ENCODE measurements around the gene VWF.

The VWF gene

GRCh38 chr12:6072302-6072752, 52.1 kb downstream of the VWF start:
- H3K4me3 ChIP-seq (ENCODE audit: low read length): no peak overlapping the region
- peak; percentile 93 for DNase-seq (ENCODE audit: low read depth)
- TF ChIP-seq CTCF (IDR thresholded peaks at IDR 0.05; ENCODE audit: insufficient read depth, low read depth, low read length, missing control alignments): peak; percentile 55

- DNase-seq (ENCODE audit: low read depth): no peak
- TF ChIP-seq CTCF (IDR thresholded peaks at IDR 0.05; ENCODE audit: insufficient read depth, low read depth, low read length, missing control alignments): no peak
- no peak overlapping the region for H3K4me3 ChIP-seq (ENCODE audit: low read length)
Observed at GRCh38 chr12:6071589-6071988, 52.9 kb downstream of the VWF start.

- DNase-seq (ENCODE audit: low read depth): peak; percentile 84
- H3K4me3 ChIP-seq (ENCODE audit: low read length): no peak overlapping the region
- no peak for TF ChIP-seq CTCF (IDR thresholded peaks at IDR 0.05; ENCODE audit: insufficient read depth, low read depth, low read length, missing control alignments)
Observed at GRCh38 chr12:6070472-6071257, 53.8 kb downstream of the VWF start.

- no peak overlapping the region for H3K4me3 ChIP-seq (ENCODE audit: low read length)
- TF ChIP-seq CTCF (IDR thresholded peaks at IDR 0.05; ENCODE audit: insufficient read depth, low read depth, low read length, missing control alignments): no peak
- peak; percentile 88 for DNase-seq (ENCODE audit: low read depth)
Observed at GRCh38 chr12:6069437-6070093, 54.9 kb downstream of the VWF start.

- no peak overlapping the region for H3K4me3 ChIP-seq (ENCODE audit: low read length)
- TF ChIP-seq CTCF (IDR thresholded peaks at IDR 0.05; ENCODE audit: insufficient read depth, low read depth, low read length, missing control alignments): no peak
- no peak for DNase-seq (ENCODE audit: low read depth)
Observed at GRCh38 chr12:6068227-6068626, 56.2 kb downstream of the VWF start.

GRCh38 chr12:6067152-6067916, 57.1 kb downstream of the VWF start:
- no peak for DNase-seq (ENCODE audit: low read depth)
- TF ChIP-seq CTCF (IDR thresholded peaks at IDR 0.05; ENCODE audit: insufficient read depth, low read depth, low read length, missing control alignments): peak; percentile 37
- H3K4me3 ChIP-seq (ENCODE audit: low read length): no peak overlapping the region
